Caco-2 (cell line): ENCODE results near the gene HACD2. TPM values are rescaled to one million over a fixed set of nuclear protein-coding genes. Genes with fewer than 3 reads are reported as not detected.

ENCODE experiments used
- BruUV-seq: library from RNA; stranded (reverse); fragments of 400-500 nt; replicated peaks from 2 replicates; lab custom pipeline; 2021; lab: Mats Ljungman, UMichigan
- CTCF ChIA-PET: fragments of 300-600 bp; sonication (Branson Sonifier 250); formaldehyde crosslinking; loops from one replicate; lab custom pipeline; 2022; ENCODE audit warnings: antibody characterized with exemption; lab: Charles Lee
- POLR2A ChIA-PET: fragments of 300-600 bp; sonication (Branson Sonifier 250); formaldehyde crosslinking; loops from one replicate; lab custom pipeline; 2022; ENCODE audit warnings: antibody characterized with exemption; lab: Charles Lee
- DNase-seq, 2 experiments: peaks; one replicate each; pipeline versions ENCODE4 v3.0.0 to v3.0.0-alpha.2; 2020 to 2022
- H3K27me3 ChIP-seq: replicated peaks from 2 replicates; pipeline ENCODE4 v1.6.0; 2011; ENCODE audit warnings: low read length; ENCODE audit not compliant: control insufficient read depth, insufficient read depth
- H3K36me3 ChIP-seq: 2 replicates; pipeline ENCODE4 v1.5.1; 2011; ENCODE audit warnings: low read length; ENCODE audit not compliant: control insufficient read depth, insufficient read depth
- H3K4me1 ChIP-seq: fragments of 250-450 bp; sonication (Bioruptor Pico); 2 replicates; pipeline ENCODE4 v1.5.1; 2020; ENCODE audit warnings: mild to moderate bottlenecking
- H3K4me3 ChIP-seq: 2 replicates; pipeline ENCODE4 v1.5.1; 2011; ENCODE audit warnings: low read depth, mild to moderate bottlenecking, control low read depth, low read length
- H3K9me3 ChIP-seq: fragments of 250-450 bp; sonication (Bioruptor Pico); 2 replicates; pipeline ENCODE4 v1.5.1; 2020; ENCODE audit warnings: mild to moderate bottlenecking, moderate library complexity
- H3K27ac Mint-ChIP-seq: one replicate; pipeline ENCODE4 v1.8.0; 2022; ENCODE audit warnings: mixed read lengths; ENCODE audit not compliant: unreplicated experiment
- H3K27me3 Mint-ChIP-seq: one replicate; pipeline ENCODE4 v1.8.0; 2022; ENCODE audit warnings: mixed read lengths; ENCODE audit not compliant: insufficient read depth, unreplicated experiment
- H3K36me3 Mint-ChIP-seq: one replicate; pipeline ENCODE4 v1.8.0; 2022; ENCODE audit warnings: mild to moderate bottlenecking, mixed read lengths; ENCODE audit not compliant: insufficient read depth, unreplicated experiment
- H3K4me1 Mint-ChIP-seq: one replicate; pipeline ENCODE4 v1.8.0; 2022; ENCODE audit warnings: low read depth, mixed read lengths; ENCODE audit not compliant: unreplicated experiment
- H3K4me3 Mint-ChIP-seq: one replicate; pipeline ENCODE4 v1.8.0; 2022; ENCODE audit warnings: mild to moderate bottlenecking, moderate library complexity, mixed read lengths; ENCODE audit not compliant: unreplicated experiment
- H3K9me3 Mint-ChIP-seq: one replicate; pipeline ENCODE4 v1.8.0; 2022; ENCODE audit warnings: mixed read lengths; ENCODE audit not compliant: unreplicated experiment
- intact Hi-C: fragments of 100-400 bp; cut with micrococcal nuclease; formaldehyde crosslinking; loops from one replicate; pipeline ENCODE4 v1.10.0; 2022; ENCODE audit not compliant: unreplicated experiment
- total RNA-seq: library from RNA; stranded (reverse); gene quantifications from 2 replicates; pipeline ENCODE4 v1.2.3, GENCODE V29; 2022
- TF ChIP-seq, protein P1 (sequence below), 2 experiments: fragments of 200-600 bp in 1 of 2; IDR thresholded peaks; 1 replicate in 1 of 2; 2 replicates in 1 of 2; pipeline versions ENCODE4 v1.5.1 to v1.8.0; 2011 to 2022; ENCODE audit warnings: antibody characterized with exemption in 1 of 2, control low read depth in 1 of 2, inconsistent platforms in 1 of 2, low read depth in 1 of 2, low read length in 1 of 2, mild to moderate bottlenecking in 1 of 2, moderate library complexity in 1 of 2; ENCODE audit not compliant: insufficient read depth in 1 of 2, severe bottlenecking in 1 of 2, unreplicated experiment in 1 of 2

Gene HACD2
- total RNA-seq, 1 experiment from 2014 or later, result 92.5 TPM

DNA sequence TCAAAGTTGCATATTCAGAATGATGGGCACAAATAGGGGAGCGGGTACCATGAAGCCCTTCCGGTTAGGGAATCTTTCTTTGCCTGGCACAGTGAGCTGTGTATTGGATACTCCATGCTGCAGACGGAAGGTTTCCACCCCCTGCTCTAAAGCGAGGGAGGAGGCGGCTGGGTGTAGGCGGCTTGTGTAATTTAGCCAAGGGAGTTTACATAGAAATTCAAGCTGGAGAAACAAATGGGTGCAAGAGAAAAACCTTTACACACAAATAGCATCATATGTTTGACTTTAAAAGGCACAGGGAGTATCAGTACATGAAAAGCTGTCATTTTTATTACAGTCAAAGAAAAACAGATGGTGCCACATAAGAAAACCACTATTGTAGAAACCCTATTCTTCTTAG, 76.7 kb downstream of the HACD2 start:
- TF ChIP-seq, protein P1, sequence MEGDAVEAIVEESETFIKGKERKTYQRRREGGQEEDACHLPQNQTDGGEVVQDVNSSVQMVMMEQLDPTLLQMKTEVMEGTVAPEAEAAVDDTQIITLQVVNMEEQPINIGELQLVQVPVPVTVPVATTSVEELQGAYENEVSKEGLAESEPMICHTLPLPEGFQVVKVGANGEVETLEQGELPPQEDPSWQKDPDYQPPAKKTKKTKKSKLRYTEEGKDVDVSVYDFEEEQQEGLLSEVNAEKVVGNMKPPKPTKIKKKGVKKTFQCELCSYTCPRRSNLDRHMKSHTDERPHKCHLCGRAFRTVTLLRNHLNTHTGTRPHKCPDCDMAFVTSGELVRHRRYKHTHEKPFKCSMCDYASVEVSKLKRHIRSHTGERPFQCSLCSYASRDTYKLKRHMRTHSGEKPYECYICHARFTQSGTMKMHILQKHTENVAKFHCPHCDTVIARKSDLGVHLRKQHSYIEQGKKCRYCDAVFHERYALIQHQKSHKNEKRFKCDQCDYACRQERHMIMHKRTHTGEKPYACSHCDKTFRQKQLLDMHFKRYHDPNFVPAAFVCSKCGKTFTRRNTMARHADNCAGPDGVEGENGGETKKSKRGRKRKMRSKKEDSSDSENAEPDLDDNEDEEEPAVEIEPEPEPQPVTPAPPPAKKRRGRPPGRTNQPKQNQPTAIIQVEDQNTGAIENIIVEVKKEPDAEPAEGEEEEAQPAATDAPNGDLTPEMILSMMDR (IDR thresholded peaks at IDR 0.05; ENCODE audit: insufficient read depth in 1 of 2, low read depth in 1 of 2, low read length in 1 of 2, severe bottlenecking in 1 of 2, unreplicated experiment in 1 of 2), result no peak
- ChIA-PET POLR2A (no interaction called here), CTCF (interaction anchor here (0.7 kb wide), 1 partner anchor 111 kb away, joined by 3 read pairs; no protein-coding TSS in a partner anchor)
- no peaks in the 10 kb centered on the region for H3K9me3 Mint-ChIP-seq
- H3K4me3 Mint-ChIP-seq, result no peak overlapping the region
- no peak overlapping the region for H3K27ac Mint-ChIP-seq
- DNase-seq, result no peak
- no peaks in the 10 kb centered on the region for H3K4me1 Mint-ChIP-seq
- intact Hi-C loops, result no loop called here
- Histone ChIP-seq H3K4me1 (no peaks in the 10 kb centered on the region), H3K4me3 (no peak overlapping the region), H3K9me3 (no peaks in the 10 kb centered on the region), H3K36me3 (no peaks in the 10 kb centered on the region), H3K27me3 (no peaks in the 10 kb centered on the region)
- no TSS peak for BruUV-seq
- no peaks in the 10 kb centered on the region for H3K27me3 Mint-ChIP-seq
- peaks cover 20% of the 10 kb centered on the region for H3K36me3 Mint-ChIP-seq

DNA sequence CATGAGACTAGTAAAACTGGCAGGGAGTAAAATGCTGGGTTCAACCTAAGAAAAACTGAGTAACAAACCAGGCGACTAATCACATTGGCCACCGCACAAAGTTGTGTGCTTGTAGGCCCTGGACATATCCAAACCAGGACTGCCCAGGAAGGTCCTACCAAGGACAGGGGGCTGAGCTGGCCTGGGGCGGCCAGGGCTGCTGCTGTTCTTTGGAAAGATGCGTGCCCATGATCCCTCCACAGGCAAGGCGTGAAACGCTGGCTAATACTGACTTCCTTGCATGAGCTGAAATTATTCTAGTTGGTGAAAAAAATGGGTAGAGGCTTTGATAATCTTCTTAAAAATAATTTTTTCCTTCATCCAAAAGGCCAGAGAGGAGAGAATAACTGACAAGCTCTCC, 79.0 kb downstream of the HACD2 start:
- Mint-ChIP-seq H3K4me1 (no peaks in the 10 kb centered on the region), H3K9me3 (no peaks in the 10 kb centered on the region), H3K4me3 (no peak overlapping the region), H3K27me3 (no peaks in the 10 kb centered on the region), H3K27ac (no peak overlapping the region), H3K36me3 (peaks cover 16% of the 10 kb centered on the region)
- no peak for DNase-seq
- BruUV-seq, result no TSS peak
- ChIA-PET CTCF (no interaction called here), POLR2A (no interaction called here)
- TF ChIP-seq, protein P1 (IDR thresholded peaks at IDR 0.05; ENCODE audit: insufficient read depth in 1 of 2, low read depth in 1 of 2, low read length in 1 of 2, severe bottlenecking in 1 of 2, unreplicated experiment in 1 of 2), result no peak
- intact Hi-C loops, result no loop called here
- Histone ChIP-seq H3K4me3 (no peak overlapping the region), H3K9me3 (no peaks in the 10 kb centered on the region), H3K4me1 (no peaks in the 10 kb centered on the region), H3K27me3 (no peaks in the 10 kb centered on the region), H3K36me3 (no peaks in the 10 kb centered on the region)

DNA sequence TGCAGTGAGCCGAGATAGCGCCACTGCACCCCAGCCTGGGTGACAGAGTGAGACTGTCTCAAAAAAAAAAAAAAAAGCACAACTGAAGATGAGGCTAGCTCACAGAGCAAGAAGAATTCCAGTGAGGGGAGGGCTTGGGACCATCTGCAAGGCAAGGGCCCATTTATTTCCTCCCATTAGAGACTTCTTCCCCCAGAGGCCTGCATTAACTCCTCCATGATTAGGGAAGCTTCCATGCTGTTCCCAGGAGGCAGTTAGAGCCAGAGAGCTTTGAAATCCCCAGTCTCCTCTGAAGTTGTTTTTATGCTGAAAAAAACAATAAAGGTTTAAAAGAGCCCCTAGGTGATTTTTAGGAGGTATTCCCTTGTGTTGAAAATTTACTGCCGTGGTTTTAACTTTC, 81.7 kb downstream of the HACD2 start:
- Mint-ChIP-seq H3K27ac (no peak overlapping the region), H3K36me3 (peaks cover 22% of the 10 kb centered on the region), H3K4me3 (no peak overlapping the region), H3K4me1 (no peaks in the 10 kb centered on the region), H3K9me3 (no peaks in the 10 kb centered on the region), H3K27me3 (no peaks in the 10 kb centered on the region)
- ChIA-PET POLR2A (no interaction called here), CTCF (interaction anchor here (0.8 kb wide), 1 partner anchor 13 kb away, joined by 3 read pairs; no protein-coding TSS in a partner anchor)
- Histone ChIP-seq H3K36me3 (no peaks in the 10 kb centered on the region), H3K9me3 (no peaks in the 10 kb centered on the region), H3K4me1 (no peaks in the 10 kb centered on the region), H3K4me3 (no peak overlapping the region), H3K27me3 (no peaks in the 10 kb centered on the region)
- TF ChIP-seq, protein P1 (IDR thresholded peaks at IDR 0.05; ENCODE audit: insufficient read depth in 1 of 2, low read depth in 1 of 2, low read length in 1 of 2, severe bottlenecking in 1 of 2, unreplicated experiment in 1 of 2), result no peak
- no peak for DNase-seq
- intact Hi-C loops, result no loop called here
- no TSS peak for BruUV-seq
